Measurements from ENCODE around the gene GPRC5C.

Gene GPRC5C

DNA sequence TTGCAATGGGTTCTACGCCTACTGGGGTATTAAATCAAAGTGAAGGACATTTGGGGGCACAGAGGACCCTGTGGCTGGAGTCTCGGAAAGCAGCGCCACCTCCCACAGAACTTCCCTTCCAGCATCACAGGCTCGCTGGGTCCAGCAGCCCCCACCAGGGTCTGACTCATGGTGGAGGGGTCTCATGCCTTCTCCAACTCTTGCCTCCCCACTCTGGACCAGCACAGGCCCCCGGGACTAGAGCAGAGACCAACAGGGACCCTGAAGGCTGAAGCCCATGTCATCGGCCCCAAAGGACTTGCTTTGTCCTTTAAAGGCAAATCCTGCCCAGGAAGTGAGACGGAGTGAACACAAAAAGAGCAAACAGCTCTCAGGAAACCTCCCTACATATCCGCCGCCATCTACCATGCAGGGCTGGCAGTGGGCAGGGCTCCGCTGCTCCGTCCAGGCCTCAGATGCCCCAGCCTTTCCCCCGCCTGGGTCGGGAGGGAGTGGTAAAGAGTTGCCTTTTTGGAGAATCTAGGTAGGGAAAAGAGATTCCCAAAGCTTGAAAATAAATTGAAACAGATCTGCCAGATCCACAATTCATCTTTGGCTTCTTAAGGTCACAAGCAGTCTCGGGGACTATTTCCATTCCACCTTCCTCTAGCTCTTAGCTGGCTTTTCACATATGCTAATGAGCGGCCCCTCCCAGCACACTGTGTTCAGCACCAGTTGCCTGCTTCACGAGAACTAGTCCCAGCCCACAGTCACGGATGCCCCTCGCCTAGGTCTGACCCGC, 2.1 kb upstream of the GPRC5C start:
- TF ChIP-seq, protein P1, sequence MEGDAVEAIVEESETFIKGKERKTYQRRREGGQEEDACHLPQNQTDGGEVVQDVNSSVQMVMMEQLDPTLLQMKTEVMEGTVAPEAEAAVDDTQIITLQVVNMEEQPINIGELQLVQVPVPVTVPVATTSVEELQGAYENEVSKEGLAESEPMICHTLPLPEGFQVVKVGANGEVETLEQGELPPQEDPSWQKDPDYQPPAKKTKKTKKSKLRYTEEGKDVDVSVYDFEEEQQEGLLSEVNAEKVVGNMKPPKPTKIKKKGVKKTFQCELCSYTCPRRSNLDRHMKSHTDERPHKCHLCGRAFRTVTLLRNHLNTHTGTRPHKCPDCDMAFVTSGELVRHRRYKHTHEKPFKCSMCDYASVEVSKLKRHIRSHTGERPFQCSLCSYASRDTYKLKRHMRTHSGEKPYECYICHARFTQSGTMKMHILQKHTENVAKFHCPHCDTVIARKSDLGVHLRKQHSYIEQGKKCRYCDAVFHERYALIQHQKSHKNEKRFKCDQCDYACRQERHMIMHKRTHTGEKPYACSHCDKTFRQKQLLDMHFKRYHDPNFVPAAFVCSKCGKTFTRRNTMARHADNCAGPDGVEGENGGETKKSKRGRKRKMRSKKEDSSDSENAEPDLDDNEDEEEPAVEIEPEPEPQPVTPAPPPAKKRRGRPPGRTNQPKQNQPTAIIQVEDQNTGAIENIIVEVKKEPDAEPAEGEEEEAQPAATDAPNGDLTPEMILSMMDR (IDR thresholded peaks at IDR 0.05; ENCODE audit: low read depth, low read length), result no peak
- no peak for DNase-seq (ENCODE audit: extremely low read depth, low read depth)

DNA sequence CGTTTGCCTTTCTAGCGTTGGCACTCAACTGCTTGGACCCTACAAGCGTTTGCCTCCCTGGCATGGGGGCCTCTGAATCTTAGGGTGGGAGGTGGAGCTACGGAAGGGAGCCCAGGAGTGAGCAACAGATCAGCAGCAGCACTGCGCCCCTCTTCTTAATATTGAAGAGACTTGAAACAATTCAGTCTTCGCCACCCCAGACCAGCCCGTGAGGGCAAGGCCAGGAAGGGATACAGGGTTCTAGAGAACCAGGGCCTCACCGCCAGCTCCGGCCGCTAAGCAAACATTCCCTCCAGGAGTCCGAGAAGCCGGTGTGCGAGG, 1.5 kb upstream of the GPRC5C start:
- no peak for DNase-seq (ENCODE audit: extremely low read depth, low read depth)

DNA sequence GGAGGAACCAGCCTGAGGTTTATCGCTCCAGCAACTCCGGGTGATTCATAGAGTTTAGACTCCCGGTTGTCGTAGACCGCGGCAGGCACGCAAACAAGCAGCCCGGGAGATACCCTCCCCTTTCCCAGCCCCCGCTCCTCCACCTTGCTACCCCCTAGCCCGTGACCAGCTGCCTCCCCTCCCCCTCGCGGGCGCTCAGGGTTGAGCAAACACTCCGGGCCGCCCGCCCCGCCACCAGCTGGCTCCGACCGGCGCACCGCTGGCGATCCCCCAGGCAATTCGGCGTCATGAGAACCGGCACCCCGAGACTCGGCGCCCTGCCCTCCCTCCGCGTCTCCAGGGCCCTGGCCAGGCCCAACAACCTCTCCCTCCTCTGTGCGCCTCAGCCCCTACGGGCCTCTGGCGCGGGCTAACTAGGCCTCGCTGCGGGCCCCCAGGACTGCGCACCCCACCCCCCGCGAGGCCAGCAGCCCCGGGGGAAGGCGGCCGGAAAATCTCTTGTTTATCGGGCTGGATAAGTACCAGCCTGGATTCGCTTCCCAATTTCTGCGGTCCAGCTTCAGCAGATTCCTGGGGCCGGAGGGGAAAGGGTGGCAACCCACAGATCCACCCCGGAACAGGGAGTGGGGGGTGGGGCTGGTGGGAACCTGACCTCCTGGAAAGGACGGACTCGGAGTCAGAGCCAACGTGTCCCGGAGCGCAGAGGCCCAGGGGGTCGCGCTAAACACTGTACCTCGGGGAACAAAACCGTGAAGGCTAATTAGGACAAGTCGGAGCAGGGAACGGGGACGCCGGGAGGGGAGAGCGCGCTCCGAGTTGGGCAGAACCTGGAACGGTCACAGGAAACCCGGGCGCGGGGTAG, 951 bp upstream of the GPRC5C start:
- peak; percentile 31 for DNase-seq (ENCODE audit: extremely low read depth, low read depth)
- TF ChIP-seq, protein P1 (IDR thresholded peaks at IDR 0.05; ENCODE audit: low read depth, low read length), result no peak

More for the DNA sequence above, 1.5 kb upstream of the GPRC5C start:
- TF ChIP-seq, protein P1 (IDR thresholded peaks at IDR 0.05; ENCODE audit: low read depth, low read length), result no peak

DNA sequence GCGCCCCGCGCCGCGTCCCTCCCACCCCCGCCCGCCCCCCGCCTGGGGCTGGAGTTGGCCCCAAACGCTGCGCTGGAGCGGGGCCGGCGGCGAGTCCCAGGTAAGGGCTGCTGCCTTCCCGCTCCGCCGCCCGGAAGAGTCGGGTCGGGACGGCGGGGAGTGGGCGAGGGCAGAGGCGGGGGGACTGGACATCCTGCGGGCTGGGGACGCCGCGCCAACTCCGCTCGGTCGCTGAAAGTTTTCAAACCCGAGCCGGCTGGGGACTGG, 469 bp downstream of the GPRC5C start:
- no peak for DNase-seq (ENCODE audit: extremely low read depth, low read depth)
- TF ChIP-seq, protein P1 (IDR thresholded peaks at IDR 0.05; ENCODE audit: low read depth, low read length), result no peak

DNA sequence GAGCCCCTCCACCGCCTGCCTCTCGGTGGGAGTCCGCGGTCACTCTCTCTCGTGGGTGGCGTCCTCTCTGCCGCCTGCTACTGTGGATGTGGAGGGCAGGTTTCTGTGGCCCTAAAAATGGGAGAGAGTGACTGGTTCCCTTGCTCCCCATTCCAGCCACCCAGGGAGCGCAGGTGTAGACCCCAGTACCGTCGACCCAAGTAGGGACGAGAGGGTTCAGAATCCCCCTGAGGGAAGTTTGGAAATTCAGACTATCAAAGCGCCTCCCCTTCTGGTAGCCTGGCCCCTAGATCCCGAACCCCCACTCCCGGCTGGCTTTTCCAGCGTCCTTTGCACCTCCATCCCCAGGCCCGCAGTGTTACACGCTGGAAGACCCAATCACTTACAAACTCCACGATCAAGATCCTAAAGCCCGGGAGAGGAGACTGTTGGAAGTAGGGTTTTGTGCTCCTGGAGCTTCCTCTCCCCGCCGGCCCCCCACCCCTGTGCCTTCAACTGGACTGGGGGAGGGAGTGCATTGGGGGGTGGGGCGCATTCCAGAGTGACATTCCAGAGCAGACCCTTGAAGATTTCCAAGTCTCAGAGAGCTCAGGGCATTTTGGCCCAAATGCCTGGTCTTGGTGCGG, 991 bp downstream of the GPRC5C start:
- DNase-seq (ENCODE audit: extremely low read depth, low read depth), result no peak
- TF ChIP-seq, protein P1 (IDR thresholded peaks at IDR 0.05; ENCODE audit: low read depth, low read length), result no peak

DNA sequence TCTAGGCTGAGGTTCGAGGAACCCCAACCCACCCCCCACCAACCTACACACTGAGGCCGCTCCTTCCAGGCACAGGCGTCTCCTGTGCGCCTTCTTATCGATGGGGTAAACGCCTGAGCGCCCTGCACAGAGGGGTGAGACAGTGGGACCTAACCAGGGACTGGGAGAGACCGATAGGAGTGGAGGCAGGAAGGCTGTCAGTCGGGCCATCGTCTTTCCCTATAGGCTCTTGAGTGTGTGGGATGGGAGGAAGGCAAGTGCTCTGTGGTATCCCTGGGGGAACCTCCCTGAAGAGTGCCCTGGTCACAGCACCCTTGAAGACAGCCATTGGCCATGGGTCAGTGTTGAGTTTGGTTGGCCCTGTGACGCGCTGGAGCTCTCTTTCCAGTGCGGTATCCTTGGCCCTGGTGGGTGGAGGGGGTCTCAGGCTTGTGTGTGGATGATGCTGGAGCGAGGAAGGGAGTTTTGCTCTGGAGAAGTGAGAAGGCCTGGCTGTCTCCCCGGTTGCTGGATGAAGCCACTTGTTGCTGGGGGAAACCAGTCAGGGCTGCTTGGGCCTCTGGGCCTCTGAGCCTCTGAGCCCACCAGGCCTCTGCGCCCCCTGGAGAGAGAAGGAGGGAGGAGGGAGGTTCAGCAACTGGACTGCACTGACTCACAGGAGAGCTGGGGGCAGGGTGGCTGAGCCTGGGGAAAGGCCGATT, 1.7 kb downstream of the GPRC5C start:
- TF ChIP-seq, protein P1 (IDR thresholded peaks at IDR 0.05; ENCODE audit: low read depth, low read length), result no peak
- no peak for DNase-seq (ENCODE audit: extremely low read depth, low read depth)
